NT2/D1 (cell line): ENCODE measurements around the gene SHISA5.

Experiments used
- SUZ12 ChIP-seq: IDR thresholded peaks from 2 replicates; pipeline ENCODE4 v1.6.1; 2011; ENCODE audit not compliant: insufficient read length, insufficient read depth; ENCODE audit errors: extremely low read depth
- YY1 ChIP-seq: IDR thresholded peaks from 2 replicates; pipeline ENCODE4 v1.6.1; 2011; ENCODE audit not compliant: insufficient read length, insufficient read depth
- ZNF274 ChIP-seq: IDR thresholded peaks from 2 replicates; pipeline ENCODE4 v1.6.1; 2011; ENCODE audit warnings: mild to moderate bottlenecking, low read depth, low read length

DNA sequence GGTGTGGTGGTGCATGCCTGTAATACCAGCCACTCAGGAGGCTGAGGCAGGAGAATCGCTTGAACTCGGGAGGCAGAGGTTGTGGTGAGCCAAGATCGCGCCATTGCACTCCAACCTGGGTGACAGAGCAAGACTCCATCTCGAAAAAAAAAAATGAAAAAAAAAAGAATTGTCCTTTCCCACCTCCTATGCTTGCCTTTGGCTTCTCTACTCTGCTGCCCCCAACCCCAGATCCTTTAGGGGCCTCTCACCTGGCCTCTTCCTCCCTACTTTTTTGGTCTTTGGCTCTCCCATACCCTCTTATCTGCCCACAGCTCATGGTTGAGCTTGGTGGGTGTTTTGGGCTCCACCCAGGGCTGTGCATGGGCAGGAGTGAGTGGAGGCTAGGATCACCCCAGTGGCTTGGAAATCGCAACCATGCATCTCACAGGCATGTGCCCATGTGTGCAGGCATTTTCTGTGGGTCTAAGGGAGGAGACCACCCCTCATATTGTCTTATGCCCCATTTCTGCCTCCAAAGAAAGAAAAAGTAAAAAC lies 2.1 kb upstream of the SHISA5 start:
- no peak for TF ChIP-seq ZNF274
- TF ChIP-seq SUZ12 = no peak
- TF ChIP-seq YY1 = no peak
